HG03469 (cell line): ENCODE data around the gene ABCA4.
A peak's percentile ranks its signal among the peaks of the same experiment; 100 is the strongest.

ENCODE experiments used
- ATAC-seq: cut with Tn5 transposase; IDR thresholded peaks from one replicate; pipeline ENCODE4 v1.9.1; 2021; ENCODE audit warnings: mild to moderate bottlenecking, moderate library complexity, moderate number of reproducible peaks; ENCODE audit not compliant: unreplicated experiment

The ABCA4 gene

GRCh38 chr1:94084547-94084946 lies 36.4 kb downstream of the ABCA4 start:
- no peak for ATAC-seq

DNA sequence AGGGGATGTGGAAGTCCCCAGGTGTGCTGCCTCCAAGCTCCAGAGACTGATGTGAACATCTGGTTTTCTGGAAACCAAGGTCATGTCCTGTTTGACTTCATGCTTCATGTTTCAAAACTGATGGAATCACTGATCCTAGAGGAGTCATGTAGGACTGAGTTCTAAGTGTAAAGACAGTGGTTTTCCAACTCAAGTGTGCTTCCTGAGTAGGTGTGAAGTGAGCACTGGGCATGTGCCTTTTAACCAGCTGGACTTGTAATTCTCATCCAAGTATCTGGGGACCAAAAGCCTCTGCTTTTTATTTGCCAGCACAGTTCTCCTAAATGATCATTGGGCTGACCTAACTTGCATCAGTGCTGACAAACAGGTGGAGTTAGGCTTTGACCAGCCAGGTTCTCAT lies 36.9 kb downstream of the ABCA4 start:
- no peak for ATAC-seq

DNA sequence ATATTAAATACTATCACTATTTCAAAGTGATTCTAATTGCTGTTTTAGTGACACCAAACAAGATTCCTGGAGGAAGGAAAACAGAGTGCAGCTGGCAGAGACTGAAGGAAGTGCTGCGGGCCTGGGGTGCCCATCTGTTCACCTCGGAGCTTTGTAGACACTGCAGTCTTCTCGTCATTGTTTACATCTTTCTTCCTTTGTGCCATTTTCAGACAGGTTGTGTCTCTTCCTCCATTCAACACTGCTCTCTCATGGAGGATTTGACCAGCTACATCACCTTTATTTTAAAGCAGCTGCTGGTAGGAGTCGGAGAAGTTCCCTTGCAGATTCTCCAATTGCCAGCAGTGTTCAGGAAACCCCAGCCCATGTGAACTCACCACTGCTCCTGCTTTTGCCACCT lies 37.3 kb downstream of the ABCA4 start:
- no peak for ATAC-seq

DNA sequence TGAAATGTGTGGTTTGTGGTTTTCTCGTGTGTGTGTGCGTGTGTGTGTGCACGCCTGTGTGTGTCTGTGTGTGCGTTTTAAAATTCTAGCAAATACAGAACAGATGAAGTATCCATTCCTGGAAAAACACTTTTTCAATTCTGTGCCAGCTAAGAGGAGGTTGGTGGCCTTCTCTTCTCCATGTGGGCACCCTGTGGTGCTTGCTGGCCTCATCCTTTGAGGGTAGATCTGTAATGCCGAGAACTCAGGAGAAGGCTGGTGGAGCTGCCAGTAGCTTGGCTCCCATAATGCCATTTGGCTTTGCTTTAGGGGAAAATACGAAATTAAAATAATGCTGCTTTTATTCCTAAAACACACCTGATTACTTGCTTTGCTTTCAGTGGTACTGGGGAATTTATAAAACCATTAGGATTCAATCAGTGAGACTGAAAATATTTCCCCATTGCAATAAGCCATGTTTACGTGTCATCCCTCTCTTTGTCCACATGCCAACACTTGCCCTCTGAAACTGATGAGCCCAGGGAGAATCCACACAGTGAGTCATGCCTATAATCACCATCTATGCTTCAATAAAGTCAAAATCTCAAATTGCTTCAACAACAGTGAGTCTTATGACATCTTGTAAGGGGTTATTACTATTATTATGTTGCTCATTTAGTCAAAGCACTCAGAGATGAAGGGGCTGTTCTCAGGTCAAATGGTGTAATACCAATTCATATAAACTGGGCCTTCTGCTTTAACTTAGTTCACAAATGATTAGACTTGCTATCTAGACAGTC lies 39.2 kb downstream of the ABCA4 start:
- no peak for ATAC-seq

DNA sequence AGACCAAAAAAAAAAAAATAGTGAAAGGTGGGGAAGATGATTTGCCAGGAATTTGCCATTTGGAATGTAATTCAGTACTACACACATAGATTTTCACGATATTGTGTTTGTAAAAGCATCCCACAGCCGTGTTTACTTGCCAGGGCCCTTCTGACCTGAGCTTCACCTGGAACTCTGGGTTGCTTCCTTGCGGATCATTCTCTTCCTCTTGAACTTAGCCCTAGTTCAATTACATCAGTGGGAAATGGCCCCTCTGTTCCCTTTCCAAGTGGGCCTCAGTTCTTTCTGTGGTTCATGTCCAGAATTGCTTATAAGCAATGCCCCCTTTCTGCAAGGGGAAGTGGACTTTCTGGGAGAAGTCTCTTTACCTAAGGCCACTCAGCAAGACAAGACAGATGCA lies 41.0 kb downstream of the ABCA4 start:
- no peak for ATAC-seq

DNA sequence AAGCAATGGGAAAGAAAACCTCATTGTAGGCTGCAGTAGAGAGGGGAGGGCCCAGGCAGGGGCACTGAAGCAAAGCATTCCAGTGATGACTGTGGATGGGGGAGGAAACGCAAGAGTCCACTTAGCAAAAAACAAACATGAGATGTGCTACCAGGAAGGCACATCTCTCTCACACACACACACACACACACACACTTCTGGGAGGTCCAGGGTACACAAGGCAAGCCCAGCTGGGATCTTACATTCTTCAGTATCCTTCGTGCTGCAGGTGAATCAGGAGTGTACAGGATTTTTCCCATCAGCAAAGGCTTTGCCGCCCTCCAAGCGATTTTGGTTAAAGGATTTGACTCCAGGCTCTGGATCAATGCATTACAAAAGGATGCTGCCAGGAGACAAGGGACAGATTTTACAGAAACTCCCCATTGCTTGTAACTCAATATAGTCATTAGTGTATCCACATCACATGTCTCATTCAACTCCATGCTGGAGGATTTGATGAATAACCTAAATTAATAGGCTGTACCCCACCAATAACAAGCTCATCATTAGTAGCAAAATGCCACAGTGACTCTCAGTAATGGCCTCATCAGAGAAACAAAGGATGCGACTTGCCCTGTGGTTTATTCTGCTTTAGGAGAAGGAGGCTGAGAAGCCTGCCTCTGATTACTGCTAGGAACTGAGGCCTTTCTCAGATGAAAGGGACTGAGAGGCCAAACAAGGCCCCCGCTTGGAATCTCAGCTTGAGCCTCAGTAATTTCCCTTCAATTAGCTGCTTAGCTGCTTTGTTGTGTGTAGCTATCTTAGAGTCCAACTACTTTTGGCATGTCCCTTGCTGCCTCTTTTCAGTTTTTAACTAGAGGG lies 41.6 kb downstream of the ABCA4 start:
- no peak for ATAC-seq

GRCh38 chr1:94072840-94073522 lies 48.0 kb downstream of the ABCA4 start:
- ATAC-seq, result no peak

GRCh38 chr1:94071976-94072375 lies 49.0 kb downstream of the ABCA4 start:
- no peak for ATAC-seq

GRCh38 chr1:94071391-94071790 lies 49.6 kb downstream of the ABCA4 start:
- ATAC-seq, result no peak

GRCh38 chr1:94070865-94071264 lies 50.1 kb downstream of the ABCA4 start:
- no peak for ATAC-seq

- ATAC-seq, result no peak
Observed at GRCh38 chr1:94069919-94070285, 51.0 kb downstream of the ABCA4 start.

- ATAC-seq, result no peak
Observed at GRCh38 chr1:94068999-94069918, 51.7 kb downstream of the ABCA4 start.

- ATAC-seq, result no peak
Observed at GRCh38 chr1:94068096-94068998, 52.6 kb downstream of the ABCA4 start.

DNA sequence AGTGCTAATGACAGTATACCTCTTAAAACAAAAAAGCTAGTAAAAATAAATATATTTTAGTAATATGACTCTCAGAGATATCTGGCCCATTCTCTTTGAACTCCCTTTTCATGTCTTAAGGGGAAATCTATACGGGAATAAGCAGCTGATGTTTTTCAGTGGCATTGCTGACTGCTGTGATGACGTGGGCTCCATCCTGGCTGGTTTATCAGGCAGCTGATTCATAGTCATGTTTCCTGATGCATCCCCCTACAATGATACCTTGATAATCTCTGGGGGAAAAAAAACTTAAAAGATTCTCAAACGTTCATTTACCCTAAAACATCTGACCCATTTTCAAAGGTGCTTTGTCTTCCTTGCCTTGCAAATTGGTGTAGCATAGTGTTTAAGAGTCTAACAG lies 53.8 kb downstream of the ABCA4 start:
- ATAC-seq, result no peak

DNA sequence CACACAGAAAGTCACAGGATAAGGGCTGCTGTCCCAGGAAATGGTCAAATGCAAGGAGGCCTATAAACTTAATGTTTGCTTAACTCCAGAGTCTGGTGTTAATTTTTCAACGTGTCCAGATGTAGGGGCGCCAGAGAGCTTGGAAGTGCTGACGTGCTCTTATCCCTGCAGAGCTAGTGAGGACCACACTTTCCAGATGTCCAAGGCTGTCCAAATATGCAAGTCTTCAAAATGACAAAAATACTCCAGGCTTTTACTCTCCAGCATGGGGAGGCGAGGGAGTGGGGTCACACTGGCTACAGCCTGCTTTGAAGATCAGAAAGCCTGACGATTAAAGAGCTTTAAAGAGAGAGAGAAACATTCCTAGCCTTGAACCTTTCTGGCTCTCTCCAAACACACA lies 57.6 kb downstream of the ABCA4 start:
- no peak for ATAC-seq

GRCh38 chr1:94061513-94062443 lies 59.2 kb downstream of the ABCA4 start:
- peak; percentile 74 for ATAC-seq

- ATAC-seq, result no peak
Observed at GRCh38 chr1:94060720-94061119, 60.2 kb downstream of the ABCA4 start.

GRCh38 chr1:94058766-94059165 lies 62.2 kb downstream of the ABCA4 start:
- no peak for ATAC-seq
